Measurements from ENCODE around the gene GABARAP.

- TF ChIP-seq CTCF (IDR thresholded peaks at IDR 0.05) (no peak), POLR2A (IDR thresholded peaks at IDR 0.05) (no peak)
These were observed 40.6 kb upstream of the GABARAP start for GRCh38 chr17:7282752-7283321.

Data from thyroid gland (tissue), 4 donors.